ENCODE results near the gene COQ8A.
"Not testable (repeated sequence)": the region's sequence is repeated elsewhere in the genome, so short reads cannot be mapped to it uniquely, and the experiment has no call there.

Gene COQ8A

DNA sequence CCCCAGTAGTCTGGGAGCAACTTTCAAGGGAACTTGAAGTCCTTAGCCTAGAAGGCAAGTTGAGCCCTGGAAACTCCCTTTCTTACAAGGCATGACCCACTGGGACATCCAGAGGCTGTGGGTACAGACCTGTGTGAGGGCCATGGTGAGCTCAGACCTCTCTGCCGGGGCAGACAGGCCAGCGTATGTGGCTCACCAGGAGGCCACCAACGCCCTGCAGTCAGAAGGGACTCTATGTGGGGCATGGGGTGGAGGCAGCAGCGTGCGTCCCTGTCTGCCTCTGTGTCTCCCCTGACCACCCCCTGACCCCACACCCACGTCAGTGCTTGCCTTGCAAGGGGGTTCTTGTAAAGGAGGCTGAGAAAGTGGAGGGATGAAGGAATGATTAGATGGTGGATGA lies 10.8 kb downstream of the COQ8A start:
- no peak for TF ChIP-seq CTCF (IDR thresholded peaks at IDR 0.05; ENCODE audit: borderline replicate concordance, insufficient read depth, low read depth, low read length)
- no peak overlapping the region for H3K4me3 ChIP-seq (ENCODE audit: low read depth, low read length)

GRCh38 chr1:226951286-226952117 lies 11.4 kb downstream of the COQ8A start:
- no peak for TF ChIP-seq CTCF (IDR thresholded peaks at IDR 0.05; ENCODE audit: borderline replicate concordance, insufficient read depth, low read depth, low read length)
- no peak overlapping the region for H3K4me3 ChIP-seq (ENCODE audit: low read depth, low read length)

DNA sequence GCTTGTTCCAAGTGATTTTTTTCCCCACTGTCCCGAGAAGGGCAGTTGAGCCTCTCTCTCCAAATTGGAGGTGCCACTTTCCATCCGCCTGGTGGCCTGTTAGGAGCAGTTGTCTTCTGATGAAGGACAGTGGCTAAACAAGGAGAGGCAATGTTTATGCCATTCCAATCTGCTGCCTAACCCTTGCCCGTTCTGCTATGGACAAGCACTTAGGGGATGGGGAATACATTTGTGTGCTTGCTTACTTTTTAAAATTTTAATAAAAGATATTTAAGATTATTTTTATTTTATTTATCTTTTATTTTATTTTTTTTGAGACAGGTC lies 12.0 kb downstream of the COQ8A start:
- no peak overlapping the region for H3K4me3 ChIP-seq (ENCODE audit: low read depth, low read length)
- TF ChIP-seq CTCF (IDR thresholded peaks at IDR 0.05; ENCODE audit: borderline replicate concordance, insufficient read depth, low read depth, low read length): no peak

- no peak overlapping the region for H3K4me3 ChIP-seq (ENCODE audit: low read depth, low read length)
- no peak for TF ChIP-seq CTCF (IDR thresholded peaks at IDR 0.05; ENCODE audit: borderline replicate concordance, insufficient read depth, low read depth, low read length)
These were observed 13.2 kb downstream of the COQ8A start for GRCh38 chr1:226953175-226953800.

DNA sequence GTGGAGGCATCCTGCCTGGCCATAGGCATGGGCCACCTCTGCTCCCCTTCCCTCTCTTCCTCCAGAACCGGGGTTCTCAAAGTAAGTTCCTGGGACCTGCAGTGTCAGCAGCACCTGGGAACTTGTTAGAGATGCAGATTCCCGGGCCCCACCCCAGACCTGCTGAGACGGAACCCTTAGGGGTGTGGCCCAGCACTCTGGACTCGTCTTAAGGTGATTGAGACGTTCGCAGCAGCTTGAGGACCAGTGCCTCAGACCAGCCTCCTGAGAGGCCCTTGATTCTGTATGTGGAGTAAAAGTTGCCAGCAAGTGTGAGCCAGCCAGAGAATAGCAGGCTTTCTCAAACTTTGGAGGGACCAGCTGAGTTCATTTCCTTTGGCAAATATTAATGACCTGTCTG lies 14.2 kb downstream of the COQ8A start:
- no peak for TF ChIP-seq CTCF (IDR thresholded peaks at IDR 0.05; ENCODE audit: borderline replicate concordance, insufficient read depth, low read depth, low read length)
- H3K4me3 ChIP-seq (ENCODE audit: low read depth, low read length): no peak overlapping the region

DNA sequence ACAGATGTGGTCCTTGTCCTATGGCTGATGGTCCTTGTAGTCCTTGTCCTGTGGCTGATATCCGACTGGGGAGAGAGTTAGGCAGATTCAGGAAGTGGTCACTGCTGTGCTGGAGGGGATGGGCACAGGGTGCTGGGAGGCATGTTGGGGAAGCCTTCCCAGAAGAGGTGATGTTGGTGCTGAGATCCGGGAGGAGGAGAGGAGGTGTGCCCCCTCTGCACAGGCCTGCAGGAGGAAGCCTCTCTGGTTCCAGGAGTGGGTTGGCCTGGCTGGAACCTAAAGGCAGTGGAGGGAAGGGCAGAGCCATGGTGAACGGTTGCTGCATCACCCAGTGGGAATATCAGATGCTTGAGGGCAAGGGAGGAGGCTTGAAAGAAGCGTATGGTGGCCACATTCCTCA lies 14.7 kb downstream of the COQ8A start:
- no peak overlapping the region for H3K4me3 ChIP-seq (ENCODE audit: low read depth, low read length)
- no peak for TF ChIP-seq CTCF (IDR thresholded peaks at IDR 0.05; ENCODE audit: borderline replicate concordance, insufficient read depth, low read depth, low read length)

DNA sequence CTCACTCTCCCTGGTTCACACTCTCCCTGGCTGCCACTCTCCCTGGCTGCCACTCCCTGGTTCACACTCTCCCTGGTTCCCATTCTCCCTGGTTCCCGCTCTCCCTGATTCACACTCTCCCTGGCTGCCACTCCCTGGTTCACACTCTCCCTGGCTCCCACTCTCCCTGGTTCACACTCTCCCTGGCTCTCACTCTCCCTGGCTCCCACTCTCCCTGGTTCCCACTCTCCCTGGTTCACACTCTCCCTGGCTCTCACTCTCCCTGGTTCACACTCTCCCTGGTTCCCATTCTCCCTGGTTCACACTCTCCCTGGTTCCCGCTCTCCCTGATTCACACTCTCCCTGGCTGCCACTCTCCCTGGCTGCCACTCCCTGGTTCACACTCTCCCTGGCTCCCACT lies 15.8 kb downstream of the COQ8A start:
- not testable (repeated sequence) for H3K4me3 ChIP-seq (ENCODE audit: low read depth, low read length)
